HG03196 (cell line): Measurements from ENCODE around the gene TBC1D1.

Experiments
- ATAC-seq: cut with Tn5 transposase; IDR thresholded peaks from one replicate; pipeline ENCODE4 v1.9.1; 2021; ENCODE audit not compliant: unreplicated experiment

TBC1D1 gene

GRCh38 chr4:37989398-37990260, 98.7 kb downstream of the TBC1D1 start:
- ATAC-seq = no peak

DNA sequence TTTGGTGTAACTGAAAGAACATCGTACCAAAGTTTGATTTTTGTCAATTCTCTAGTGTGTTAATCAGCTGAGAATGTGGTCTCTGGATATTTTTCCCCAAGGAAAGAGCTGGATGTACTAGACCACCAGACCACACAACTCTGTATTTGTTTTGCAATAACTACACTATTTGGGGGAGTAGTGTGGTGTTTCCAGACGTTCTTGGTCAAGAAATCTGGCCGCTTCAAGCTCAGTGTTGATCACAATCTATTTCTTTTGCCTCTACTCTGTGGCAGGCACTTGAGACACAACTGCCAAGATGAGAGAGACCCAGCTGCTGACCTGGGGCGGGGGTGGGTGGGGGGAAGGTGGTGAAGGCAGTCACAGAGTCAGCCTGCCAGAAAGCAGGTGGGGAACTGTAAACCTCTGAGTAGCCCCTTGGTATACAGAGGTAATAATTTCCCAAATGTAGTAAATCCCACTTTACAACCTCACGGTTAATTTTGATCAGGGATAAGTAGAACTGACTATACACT, 99.9 kb downstream of the TBC1D1 start:
- ATAC-seq = no peak

DNA sequence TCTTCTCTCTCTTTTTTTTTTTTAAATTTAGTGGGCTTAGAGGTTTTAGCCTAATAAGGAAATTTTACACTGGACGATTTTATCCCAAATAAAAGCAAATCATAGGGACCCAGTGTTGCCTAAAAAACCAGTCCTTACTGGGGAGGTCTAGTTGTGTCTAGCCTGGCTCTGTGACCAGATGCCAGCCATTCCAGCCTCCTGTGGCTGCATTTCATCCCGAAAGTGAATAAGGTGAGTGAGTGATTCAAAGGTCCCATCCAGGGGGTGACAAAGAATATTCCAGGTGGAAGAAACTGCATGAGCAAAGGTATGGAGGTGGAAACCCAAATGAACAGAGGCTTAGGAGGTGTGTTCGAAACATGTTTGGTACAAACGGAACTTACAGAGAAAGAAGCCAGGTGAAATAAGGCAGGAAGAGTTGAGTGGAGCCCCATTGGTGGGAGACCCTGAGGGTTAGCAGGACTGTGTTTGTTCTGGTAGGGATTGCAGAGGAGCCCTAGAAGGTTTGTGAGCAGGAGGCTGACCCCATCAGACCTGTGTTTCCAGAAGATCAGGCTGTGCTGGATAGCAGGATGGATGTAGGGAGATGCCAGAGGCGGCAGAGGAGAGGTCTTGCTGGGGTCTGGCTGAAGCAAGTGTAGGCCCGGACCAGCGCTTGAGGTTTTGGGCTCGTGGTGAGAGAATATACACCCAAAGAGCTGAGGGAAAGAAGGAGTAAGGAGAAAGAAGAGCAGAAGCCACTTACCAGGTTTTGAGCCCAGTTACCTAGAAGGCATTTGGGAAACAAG, 100.9 kb downstream of the TBC1D1 start:
- ATAC-seq = no peak

- no peak for ATAC-seq
Measured at GRCh38 chr4:37993806-37994205, 102.9 kb downstream of the TBC1D1 start.

GRCh38 chr4:37994569-37994968, 103.7 kb downstream of the TBC1D1 start:
- ATAC-seq = peak; percentile 54

DNA sequence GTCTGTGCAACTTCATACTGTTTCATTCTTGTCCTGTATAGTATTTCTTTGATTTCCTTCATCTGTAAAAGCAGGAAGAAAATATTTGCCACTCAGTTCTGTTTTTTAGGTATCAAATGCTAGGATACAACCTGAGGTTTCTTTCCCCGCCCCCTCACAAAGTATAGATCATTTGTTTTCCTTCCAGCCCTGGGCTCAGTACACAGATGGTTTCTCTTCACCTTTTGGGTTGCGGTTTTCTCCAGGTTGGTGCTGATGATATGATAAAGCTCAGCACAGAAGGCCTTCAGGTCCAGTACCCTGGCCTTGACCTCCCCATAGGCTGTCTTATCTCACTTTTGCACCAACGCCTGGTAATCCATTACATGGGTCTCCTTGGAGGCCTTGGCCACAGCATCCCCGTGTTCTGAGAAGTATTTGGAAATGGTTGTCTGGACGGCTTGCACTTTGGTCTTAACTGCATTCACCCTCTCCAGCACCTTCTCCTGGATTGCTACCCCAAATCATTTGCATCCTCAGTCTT, 104.5 kb downstream of the TBC1D1 start:
- ATAC-seq = no peak

- no peak for ATAC-seq
Measured at GRCh38 chr4:37995981-37996775, 105.3 kb downstream of the TBC1D1 start.

GRCh38 chr4:37998226-37998625, 107.3 kb downstream of the TBC1D1 start:
- ATAC-seq = no peak

DNA sequence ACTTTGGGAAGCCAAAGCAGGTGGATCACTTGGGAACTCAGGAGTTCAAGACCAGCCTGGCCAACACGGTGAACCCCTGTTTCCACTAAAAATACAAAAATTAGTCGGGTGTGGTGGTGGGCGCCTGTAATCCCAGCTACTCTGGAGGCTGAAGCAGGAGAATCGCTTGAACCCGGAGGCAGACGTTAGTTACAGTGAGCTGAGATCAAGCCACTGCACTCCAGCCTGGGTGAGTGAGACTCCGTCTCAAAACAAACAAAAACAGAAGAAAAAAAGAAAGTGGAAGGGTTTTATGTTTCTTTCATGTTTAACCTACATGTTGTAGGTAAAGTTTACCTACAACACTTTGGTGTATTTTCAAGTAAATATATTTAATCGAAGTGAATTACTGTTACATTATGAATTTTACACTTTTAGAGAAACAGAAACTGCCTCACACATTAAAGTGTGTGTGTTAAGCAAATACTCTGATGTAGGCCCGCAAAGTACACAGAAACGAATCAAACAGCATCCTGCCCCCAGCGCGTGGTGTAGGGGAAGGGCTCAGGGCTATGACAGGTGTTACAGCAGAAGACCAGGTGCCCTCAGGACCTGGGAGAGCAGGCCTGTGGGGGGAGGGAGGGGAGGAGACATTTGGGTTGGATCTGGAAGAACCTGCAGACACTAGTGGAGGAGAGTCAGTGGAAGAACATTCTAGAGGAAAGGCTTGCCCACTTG, 108.3 kb downstream of the TBC1D1 start:
- ATAC-seq = no peak

- ATAC-seq = no peak
Measured at GRCh38 chr4:37999965-38000364, 109.1 kb downstream of the TBC1D1 start.

GRCh38 chr4:38001927-38002326, 111.0 kb downstream of the TBC1D1 start:
- ATAC-seq = no peak

GRCh38 chr4:38002451-38003071, 111.7 kb downstream of the TBC1D1 start:
- ATAC-seq = no peak

- ATAC-seq = no peak
Measured at GRCh38 chr4:38003102-38003501, 112.2 kb downstream of the TBC1D1 start.

DNA sequence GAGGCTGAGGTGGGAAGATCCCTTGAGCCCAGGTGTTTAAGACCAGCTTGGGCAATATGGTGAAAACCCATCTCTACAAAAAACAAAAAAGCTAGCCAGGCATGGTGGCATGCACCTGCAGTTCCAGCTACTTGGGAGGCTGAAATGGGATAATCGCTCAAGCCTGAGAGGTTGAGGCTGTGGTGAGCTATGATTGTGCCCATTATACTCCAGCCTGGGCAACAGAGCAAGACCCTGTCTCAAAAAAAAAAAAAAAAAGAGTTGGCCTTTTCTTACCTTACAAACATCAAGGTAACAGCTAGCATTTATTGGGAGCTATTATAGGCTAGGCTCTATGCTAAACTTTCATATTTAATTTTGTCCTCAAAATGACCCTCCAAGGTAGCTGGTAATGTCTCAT, 112.7 kb downstream of the TBC1D1 start:
- no peak for ATAC-seq

DNA sequence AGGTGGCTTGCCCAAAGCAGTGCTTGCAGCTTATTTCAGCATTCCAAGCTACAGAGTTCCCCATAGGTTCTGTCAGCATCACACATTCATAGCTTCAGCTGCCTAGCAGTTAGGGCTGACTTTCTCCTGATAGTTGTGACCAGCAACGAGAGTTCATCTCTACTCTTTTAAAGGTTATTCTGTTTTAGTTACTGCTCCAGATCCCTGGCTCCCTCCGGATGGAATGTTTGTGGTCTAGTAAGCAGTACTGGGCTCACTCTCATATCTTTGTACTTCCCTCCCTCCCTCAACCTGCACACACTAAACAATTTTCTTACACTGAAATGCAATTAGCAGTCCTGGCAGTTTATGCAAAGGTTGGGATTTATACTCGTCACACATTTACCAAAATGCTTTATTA, 113.2 kb downstream of the TBC1D1 start:
- ATAC-seq = no peak

DNA sequence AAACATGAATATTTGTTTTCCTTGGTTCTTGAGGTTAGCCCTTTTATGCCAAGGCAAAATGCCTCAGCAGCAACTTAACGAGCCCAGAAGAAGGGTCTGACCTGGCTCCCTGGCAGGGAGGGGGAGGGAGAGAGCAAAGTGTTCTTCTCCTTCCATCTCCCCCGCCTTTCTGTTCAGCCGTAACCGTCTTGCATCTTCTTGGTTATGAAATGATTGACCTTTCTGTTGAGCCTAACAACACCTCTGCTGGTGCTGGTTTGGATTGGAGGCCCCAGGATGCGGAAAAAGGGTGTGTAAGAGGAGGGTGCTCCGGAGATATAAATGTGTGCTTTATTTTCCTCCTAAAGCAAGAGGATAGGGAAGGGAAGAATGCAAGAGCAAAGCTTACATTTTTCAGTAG, 114.0 kb downstream of the TBC1D1 start:
- ATAC-seq = no peak

DNA sequence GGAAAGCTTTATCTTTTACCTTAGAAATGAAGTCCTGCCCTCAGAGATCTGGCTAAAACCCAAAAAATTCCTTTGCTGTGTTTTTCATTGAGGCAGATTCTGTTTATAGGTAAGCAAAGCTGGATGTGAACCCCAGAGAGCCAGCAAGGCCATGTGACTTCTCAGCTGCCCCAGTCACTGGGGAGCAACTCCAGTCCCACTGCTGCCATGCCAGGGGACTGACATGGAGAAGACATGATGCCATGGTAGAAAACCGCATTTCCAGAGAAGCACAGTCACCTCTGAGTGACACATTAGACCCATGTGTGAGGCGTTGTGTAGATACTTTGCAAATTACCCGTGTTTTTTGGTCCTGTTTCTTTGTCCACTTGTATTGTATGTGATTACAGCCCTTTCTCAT, 114.8 kb downstream of the TBC1D1 start:
- ATAC-seq = no peak

- no peak for ATAC-seq
Measured at GRCh38 chr4:38007645-38008044, 116.8 kb downstream of the TBC1D1 start.

DNA sequence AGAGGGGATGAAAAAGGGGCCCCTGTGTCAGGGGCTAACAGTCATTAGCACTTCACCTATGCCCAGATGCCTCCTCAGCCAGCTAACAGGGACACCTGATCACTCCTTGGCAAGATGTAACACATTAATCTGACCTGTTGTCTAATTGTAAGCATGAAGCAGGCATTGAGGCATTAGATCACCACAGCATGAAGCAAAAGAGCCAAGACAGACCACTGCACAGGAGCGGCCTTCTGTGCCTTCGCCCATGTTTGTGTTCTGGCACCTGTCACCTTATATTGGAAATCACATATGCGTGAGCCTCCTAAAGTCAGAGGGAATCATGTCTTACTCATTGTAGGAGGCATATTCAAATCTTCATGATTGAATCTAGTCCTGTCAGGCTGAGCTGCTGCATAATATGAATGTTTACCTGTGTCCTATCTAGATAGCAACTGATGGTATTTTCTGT, 117.7 kb downstream of the TBC1D1 start:
- no peak for ATAC-seq

- ATAC-seq = no peak
Measured at GRCh38 chr4:38009421-38009820, 118.5 kb downstream of the TBC1D1 start.
